GM12891 (cell line): ENCODE measurements around the gene AGMO.

Source experiments
- POLR2A ChIP-seq: IDR thresholded peaks from 2 replicates; pipeline ENCODE4 v1.6.1; 2011; ENCODE audit warnings: low read depth, low read length, control low read depth
- TAF1 ChIP-seq: IDR thresholded peaks from 2 replicates; pipeline ENCODE4 v1.6.1; 2011; ENCODE audit warnings: low read depth, low read length, control low read depth

DNA sequence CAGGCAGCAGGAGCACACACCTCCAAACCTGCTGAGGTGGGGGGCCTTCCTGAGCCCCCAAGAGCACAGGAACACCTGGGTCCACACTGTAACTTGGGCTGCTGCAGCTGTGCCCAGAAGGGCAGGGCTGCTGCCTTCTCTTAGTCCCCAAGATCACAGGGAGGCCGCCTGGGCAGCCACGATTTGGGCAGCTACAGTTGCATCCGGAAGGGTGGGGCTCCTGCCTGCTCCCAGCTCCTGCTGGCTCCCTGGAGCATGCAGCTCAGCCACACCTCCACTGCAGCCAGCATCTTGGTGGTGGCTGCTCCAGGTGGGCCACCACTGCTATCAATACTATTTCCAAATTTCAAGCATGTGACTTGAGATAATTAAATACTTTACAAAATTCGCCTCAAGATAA, 38.5 kb upstream of the AGMO start:
- TF ChIP-seq TAF1 (no peak), POLR2A (no peak)
